Measurements from ENCODE around the gene NKD2. TPM values are rescaled to one million over a fixed set of nuclear protein-coding genes. Genes with fewer than 3 reads are reported as not detected.

Gene NKD2
- total and polyA plus RNA-seq, 9 of the 15 experiments (the other 6 are each of a cell fraction or from before 2014, with no cell fraction given): 0.09 to 0.64 (median 0.27) TPM; not detected in 5

DNA sequence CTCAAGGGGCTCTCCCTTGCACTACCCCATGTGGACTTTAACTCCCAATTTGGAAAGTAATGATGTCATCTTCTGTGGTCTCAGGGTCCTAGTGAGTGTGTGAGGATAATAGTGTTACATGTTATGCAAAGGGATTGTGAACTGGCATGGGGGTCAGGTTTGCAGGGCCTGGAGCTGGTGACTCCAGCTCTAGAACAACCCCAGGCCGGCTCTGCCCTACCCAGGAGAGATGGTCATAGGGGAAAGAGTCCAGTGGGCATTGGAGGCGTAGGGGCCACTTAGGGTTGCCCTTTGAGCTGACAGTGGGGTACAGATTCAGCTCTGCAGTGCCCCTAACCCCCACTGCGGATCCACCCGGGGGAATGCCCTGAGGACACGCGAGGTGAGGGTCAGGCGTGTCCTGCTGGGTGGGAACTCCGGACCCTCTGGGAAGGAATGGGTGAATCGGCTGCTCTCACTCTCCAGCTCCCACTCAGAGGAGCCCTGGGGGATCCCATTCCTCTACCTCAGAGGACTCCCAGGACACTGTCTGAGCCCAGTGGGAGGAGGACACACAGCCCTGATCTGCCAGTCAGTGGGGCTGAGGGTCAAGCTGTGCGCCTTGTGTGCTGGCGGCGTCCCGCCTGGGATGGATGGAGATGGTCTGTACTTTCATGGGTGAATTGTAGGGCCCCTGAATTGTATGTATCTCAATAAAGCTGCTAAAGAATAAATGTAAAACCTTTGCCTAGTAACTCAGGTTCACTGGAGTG is 2.5 kb upstream of the NKD2 start:
- TF ChIP-seq ZNF282 (CRISPR knock-in tag; IDR thresholded peaks at IDR 0.05) (no peak), ATF7 (IDR thresholded peaks at IDR 0.05) (peak; percentile 22; the same call in 1 of the 2 replicates), ARNT (IDR thresholded peaks at IDR 0.05) (no peak), ATF3 (IDR thresholded peaks at IDR 0.05) (0 out of 2 replicates have a peak, but pooled peaks have one; percentile 46), ATF3 (CRISPR knock-in tag; conservative IDR thresholded peaks at IDR 0.05) (no peak)
- 53% methylated on average over 13 of the region's 13 CpGs for WGBS (ENCODE audit: insufficient coverage, low coverage, missing lambda C conversion rate)
- H3K4me2 ChIP-seq (ENCODE audit: insufficient read depth, low read length): no peak overlapping the region
- H3K36me3 ChIP-seq (ENCODE audit: control insufficient read depth, insufficient read depth, low read length): no peaks in the 10 kb centered on the region
- no TSS peak for BruUV-seq (replicated peaks)
- H4K20me1 ChIP-seq (replicated peaks; ENCODE audit: control insufficient read depth, insufficient read depth, low read length): peaks cover 48% of the 10 kb centered on the region
- H3K9me3 ChIP-seq (replicated peaks; ENCODE audit: control insufficient read depth, insufficient read depth, low read depth, low read length): no peaks in the 10 kb centered on the region
- FAIRE-seq: no peak
- H3K27me3 ChIP-seq (ENCODE audit: control insufficient read depth in 2 of 2, insufficient read depth in 2 of 2, low read length in 2 of 2): peaks cover 44 to 81% of the 10 kb centered on the region in 2 experiments
- peaks cover 0 to 49% of the 10 kb centered on the region in 2 experiments; a peak in 3 of 5 replicates for H3K4me1 ChIP-seq (replicated peaks in 1 of 2; ENCODE audit: control insufficient read depth in 2 of 2, insufficient read depth in 2 of 2, low read length in 2 of 2)
- DNase-seq (ENCODE audit: extremely low read depth in 1 of 4, low spot score in 3 of 4): no peak
- no peak for ATAC-seq
- ChIA-PET POLR2A (interaction anchor here (0.6 to 3.1 kb wide), 4 partner anchors 14 to 922 kb away, joined by 3 to 10 read pairs (median 3); partner anchors contain the start of genes BRD9 and TRIP13), CTCF (ENCODE audit: low intra/inter-chr PET ratio) (no interaction called here)
- no peak overlapping the region for H2AFZ ChIP-seq (ENCODE audit: low read depth, low read length)
- no peak overlapping the region for H3K4me3 ChIP-seq
- in situ Hi-C loops (cut with MboI) (no loop called here), intact Hi-C loops (cut with micrococcal nuclease) (no loop called here)
- H3K79me2 ChIP-seq (ENCODE audit: control insufficient read depth, insufficient read depth, low read length): no peaks in the 10 kb centered on the region
- no peaks in the 10 kb centered on the region for H3K9me1 ChIP-seq (ENCODE audit: control insufficient read depth, insufficient read depth, low read length)
- H3K9ac ChIP-seq (ENCODE audit: insufficient read depth in 1 of 2, low read depth in 2 of 2, low read length in 2 of 2): no peak overlapping the region
- no peak overlapping the region for H3K27ac ChIP-seq (ENCODE audit: extremely low read depth, low read depth, low read length)

All from K562 (cell line).